ENCODE data around the gene CUL7.

GRCh38 chr6:43078691-43079090, 25.0 kb upstream of the CUL7 start:
- TF ChIP-seq CTCF (conservative IDR thresholded peaks at IDR 0.05 in 1 of 2, IDR thresholded peaks at IDR 0.05 in 1 of 2; ENCODE audit: low read depth in 1 of 2, low read length in 2 of 2) (no peak), EZH2 (IDR thresholded peaks at IDR 0.05; ENCODE audit: low read length, missing control alignments) (no peak)
